Stomach smooth muscle (tissue), 2 donors: ENCODE measurements around the gene MSH3.
"Not testable (repeated sequence)": the region's sequence is repeated elsewhere in the genome, so short reads cannot be mapped to it uniquely, and the experiment has no call there.

Experiments used
- H3K27ac ChIP-seq: one replicate; pipeline ENCODE4 v1.7.0; 2013; ENCODE audit warnings: mild to moderate bottlenecking, low read length, inconsistent platforms
- H3K27me3 ChIP-seq, 2 donors: one replicate each; pipeline ENCODE4 v1.7.0; 2013; ENCODE audit warnings: low read length in 2 of 2; ENCODE audit not compliant: insufficient read depth in 2 of 2, control insufficient read depth in 1 of 2
- H3K36me3 ChIP-seq, 2 donors: one replicate each; pipeline ENCODE4 v1.7.0; 2013; ENCODE audit warnings: low read length in 2 of 2; ENCODE audit not compliant: control insufficient read depth in 2 of 2, insufficient read depth in 2 of 2
- H3K4me1 ChIP-seq: one replicate; pipeline ENCODE4 v1.7.0; 2013; ENCODE audit warnings: low read length; ENCODE audit not compliant: control insufficient read depth, insufficient read depth
- H3K4me3 ChIP-seq, 2 donors: one replicate each; pipeline ENCODE4 v1.7.0; 2013; ENCODE audit warnings: low read length in 2 of 2
- H3K9ac ChIP-seq, 2 donors: one replicate each; pipeline ENCODE4 v1.7.0; 2013; ENCODE audit warnings: low read length in 2 of 2, mild to moderate bottlenecking in 1 of 2
- H3K9me3 ChIP-seq, 2 donors: one replicate each; pipeline ENCODE4 v1.7.0; 2013; ENCODE audit warnings: low read length in 2 of 2; ENCODE audit not compliant: control insufficient read depth in 2 of 2
- donor health status: healthy.
- donor health status: Pancreatic carcinoma.

The MSH3 gene

DNA sequence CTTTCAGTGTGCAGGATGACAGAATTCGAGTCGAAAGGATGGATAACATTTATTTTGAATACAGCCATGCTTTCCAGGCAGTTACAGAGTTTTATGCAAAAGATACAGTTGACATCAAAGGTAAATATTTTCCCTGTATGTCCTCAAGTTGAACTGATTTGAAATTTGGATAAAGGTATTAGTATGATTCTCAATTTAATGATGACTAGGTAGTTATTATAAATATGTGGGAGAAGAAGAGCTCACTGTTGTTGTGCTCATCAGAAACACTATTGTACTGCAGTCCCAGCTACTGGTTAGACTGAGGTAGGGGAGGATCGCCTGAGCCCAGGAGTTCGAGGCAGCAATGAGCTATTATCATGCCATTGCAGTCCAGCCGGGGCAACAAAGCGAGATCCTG lies 71.0 kb downstream of the MSH3 start:
- Histone ChIP-seq H3K27me3 (no peaks in the 10 kb centered on the region), H3K4me1 (no peaks in the 10 kb centered on the region), H3K27ac (no peak overlapping the region), H3K9me3 (no peaks in the 10 kb centered on the region), H3K4me3 (no peak overlapping the region), H3K36me3 (peaks cover 2 to 5% of the 10 kb centered on the region in 2 donors), H3K9ac (no peak overlapping the region)

DNA sequence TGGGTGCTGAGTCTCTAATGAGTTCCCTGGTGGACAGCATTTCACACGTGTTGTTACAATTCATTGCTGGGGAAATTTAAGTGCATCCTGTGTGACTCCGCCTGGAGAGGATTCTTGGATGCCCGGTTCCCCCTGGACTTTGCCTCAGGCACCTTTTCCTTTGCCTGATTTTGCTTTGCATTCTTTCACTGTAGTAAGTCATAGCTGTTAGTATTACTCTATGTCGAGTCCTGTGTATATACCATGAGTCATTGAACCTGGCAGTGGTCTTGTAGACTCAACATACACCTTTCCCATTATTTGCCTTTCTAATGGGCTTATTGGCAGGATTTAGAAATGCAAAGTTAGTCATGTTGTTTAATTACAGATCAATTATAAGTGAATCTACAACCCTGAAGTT lies 82.3 kb downstream of the MSH3 start:
- Histone ChIP-seq H3K36me3 (no peaks in the 10 kb centered on the region), H3K4me3 (no peak overlapping the region), H3K27me3 (no peaks in the 10 kb centered on the region), H3K4me1 (no peaks in the 10 kb centered on the region), H3K9ac (no peak overlapping the region), H3K9me3 (no peaks in the 10 kb centered on the region), H3K27ac (no peak overlapping the region)

DNA sequence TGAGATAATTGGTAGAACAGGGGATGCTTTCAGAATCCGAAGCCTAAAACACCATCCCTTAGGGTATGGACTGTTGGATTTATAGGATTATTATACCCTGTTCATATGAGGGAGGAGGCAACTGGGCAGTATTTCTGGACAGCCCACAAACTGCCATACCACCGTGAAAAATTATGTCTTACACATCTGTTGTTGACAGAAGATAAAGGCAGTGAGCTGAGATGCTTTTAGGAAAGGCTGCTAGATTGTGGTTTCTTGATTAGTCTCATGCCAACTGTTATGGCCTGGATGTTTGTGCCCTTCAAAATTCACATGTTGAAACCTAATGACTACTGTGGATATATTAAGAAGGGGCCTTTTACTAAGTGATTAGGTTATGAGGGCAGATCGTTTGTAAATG lies 84.0 kb downstream of the MSH3 start:
- Histone ChIP-seq H3K4me1 (no peaks in the 10 kb centered on the region), H3K27ac (no peak overlapping the region), H3K36me3 (peaks cover 0 to 6% of the 10 kb centered on the region in 2 donors), H3K9me3 (no peaks in the 10 kb centered on the region), H3K4me3 (no peak overlapping the region), H3K27me3 (no peaks in the 10 kb centered on the region), H3K9ac (no peak overlapping the region)

DNA sequence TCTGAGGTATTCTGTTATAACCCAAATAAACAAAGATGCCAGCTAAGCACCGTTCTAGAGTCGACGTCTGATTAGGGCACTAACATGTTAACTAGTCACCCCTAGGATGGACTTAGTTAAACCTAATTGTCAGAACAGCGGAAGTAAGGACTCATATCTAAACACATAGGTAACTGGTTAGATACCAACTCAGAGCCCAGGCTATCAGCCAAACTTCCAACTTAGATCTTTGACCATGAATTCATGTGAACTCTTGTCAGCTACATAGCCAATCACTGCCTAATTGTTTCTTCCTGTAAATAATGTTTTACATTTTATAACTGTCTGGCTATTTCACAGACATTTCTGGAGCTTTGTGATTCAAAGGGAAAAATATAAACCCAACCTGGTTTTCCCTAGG lies 84.6 kb downstream of the MSH3 start:
- no peak overlapping the region for H3K9ac ChIP-seq
- H3K4me1 ChIP-seq: no peaks in the 10 kb centered on the region
- no peak overlapping the region for H3K4me3 ChIP-seq
- no peaks in the 10 kb centered on the region for H3K9me3 ChIP-seq
- no peak overlapping the region for H3K27ac ChIP-seq
- no peaks in the 10 kb centered on the region for H3K27me3 ChIP-seq
- H3K36me3 ChIP-seq: peaks cover 0 to 6% of the 10 kb centered on the region in 2 donors

DNA sequence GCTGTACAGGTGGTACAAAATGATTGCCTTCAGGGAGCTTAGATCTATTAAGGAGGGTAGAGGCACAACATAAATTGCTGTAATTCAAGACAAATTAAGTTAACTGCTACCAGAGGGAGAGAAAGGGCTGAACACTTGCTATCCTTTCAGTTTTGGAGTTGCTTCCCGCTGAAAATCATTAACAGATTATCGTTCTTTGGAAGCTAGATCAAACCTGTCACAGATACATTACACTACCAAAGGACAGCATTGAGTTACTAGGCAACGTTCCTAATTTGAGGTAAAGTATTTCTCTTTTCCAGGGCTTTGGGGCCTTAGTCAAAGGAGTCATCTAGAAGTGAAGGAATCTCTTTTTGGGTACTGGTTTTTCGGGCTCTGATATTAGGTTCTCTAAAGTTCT lies 85.0 kb downstream of the MSH3 start:
- Histone ChIP-seq H3K27me3 (no peaks in the 10 kb centered on the region), H3K27ac (no peak overlapping the region), H3K9me3 (no peaks in the 10 kb centered on the region), H3K4me3 (no peak overlapping the region), H3K4me1 (no peaks in the 10 kb centered on the region), H3K9ac (no peak overlapping the region), H3K36me3 (peaks cover 0 to 6% of the 10 kb centered on the region in 2 donors)

DNA sequence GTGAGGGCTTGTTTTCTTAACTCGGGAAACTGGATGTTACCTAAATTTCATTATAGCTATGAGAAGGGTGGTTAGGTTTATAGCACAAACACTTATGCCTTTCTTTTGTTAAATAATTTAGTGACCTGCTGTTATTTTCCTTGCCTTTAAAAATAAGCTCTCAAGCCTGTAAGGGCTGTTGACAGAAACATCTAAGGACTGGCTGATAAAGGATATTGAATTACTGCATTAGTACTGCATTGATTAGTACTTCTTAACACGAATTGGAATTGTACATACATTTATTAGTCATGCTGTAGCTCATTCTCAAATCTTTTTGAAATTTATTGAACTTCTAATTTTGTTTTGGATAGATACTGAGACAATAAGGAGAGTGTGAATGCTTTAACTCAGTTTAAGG lies 85.4 kb downstream of the MSH3 start:
- H3K27ac ChIP-seq: no peak overlapping the region
- H3K27me3 ChIP-seq: no peaks in the 10 kb centered on the region
- no peaks in the 10 kb centered on the region for H3K9me3 ChIP-seq
- no peak overlapping the region for H3K4me3 ChIP-seq
- no peak overlapping the region for H3K9ac ChIP-seq
- peaks cover 0 to 9% of the 10 kb centered on the region in 2 donors for H3K36me3 ChIP-seq
- no peaks in the 10 kb centered on the region for H3K4me1 ChIP-seq

DNA sequence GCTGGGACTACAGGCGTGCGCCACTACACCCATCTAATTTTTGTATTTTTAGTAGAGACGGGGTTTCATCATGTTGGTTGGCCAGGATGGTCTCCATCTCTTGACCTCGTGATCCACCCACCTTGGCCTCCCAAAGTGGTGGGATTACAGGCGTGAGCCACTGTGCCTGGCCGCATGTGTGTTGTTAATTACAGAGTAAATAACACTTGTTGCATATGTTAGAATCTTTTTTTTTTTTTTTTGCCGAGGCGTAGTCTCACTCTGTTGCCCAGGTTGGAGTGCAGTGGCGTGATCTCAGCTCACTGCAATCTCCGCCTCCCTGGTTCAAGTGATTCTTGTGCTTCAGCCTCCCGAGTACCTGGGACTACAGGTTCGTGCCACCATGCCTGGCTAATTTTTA lies 86.0 kb downstream of the MSH3 start:
- H3K4me1 ChIP-seq, H3K4me3 ChIP-seq, H3K27me3 ChIP-seq, H3K9ac ChIP-seq, H3K27ac ChIP-seq, H3K9me3 ChIP-seq: not testable (repeated sequence)
- peaks cover 0 to 14% of the 10 kb centered on the region in 2 donors for H3K36me3 ChIP-seq

DNA sequence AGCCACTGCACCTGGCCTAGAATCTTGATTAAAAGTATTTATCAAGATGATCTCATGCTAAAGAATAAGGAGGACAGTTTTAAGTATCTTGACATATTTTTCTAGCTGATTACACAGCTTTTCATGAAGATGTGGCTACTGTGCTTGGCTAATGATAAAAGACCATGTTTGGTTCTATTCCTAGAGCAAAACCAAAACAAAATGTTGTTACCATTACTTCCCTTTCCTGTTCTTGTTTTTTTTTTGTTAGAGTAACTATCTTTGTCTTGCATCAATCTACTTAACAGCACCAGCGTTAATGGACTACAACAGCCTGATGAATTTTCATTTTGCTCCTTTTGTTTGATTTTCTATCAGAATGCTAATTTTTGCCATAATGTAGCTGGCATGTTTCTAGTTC lies 86.5 kb downstream of the MSH3 start:
- Histone ChIP-seq H3K9me3 (no peaks in the 10 kb centered on the region), H3K4me1 (no peaks in the 10 kb centered on the region), H3K27ac (no peak overlapping the region), H3K9ac (no peak overlapping the region), H3K36me3 (peaks cover 0 to 15% of the 10 kb centered on the region in 2 donors), H3K4me3 (no peak overlapping the region), H3K27me3 (no peaks in the 10 kb centered on the region)

DNA sequence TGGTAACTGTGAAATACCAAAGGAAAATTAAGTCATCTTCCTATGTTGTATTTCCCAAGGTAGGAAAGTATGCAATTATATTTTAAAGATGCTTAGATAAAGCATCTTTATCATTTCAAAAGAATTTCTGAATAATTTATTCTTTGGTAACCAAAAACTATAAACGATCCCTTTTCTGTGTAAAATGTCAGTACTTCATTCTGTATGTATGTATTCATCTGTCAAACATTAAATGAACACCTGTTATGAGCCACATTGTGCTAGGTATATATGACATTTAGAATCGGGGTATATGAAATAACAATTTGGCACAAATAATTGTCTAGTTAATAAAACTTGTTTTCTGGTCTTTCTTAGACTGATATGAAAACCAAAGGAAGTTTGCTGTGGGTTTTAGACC lies 89.7 kb downstream of the MSH3 start:
- Histone ChIP-seq H3K9me3 (no peaks in the 10 kb centered on the region), H3K27me3 (no peaks in the 10 kb centered on the region), H3K36me3 (peaks cover 0 to 19% of the 10 kb centered on the region in 2 donors), H3K27ac (no peak overlapping the region), H3K4me3 (no peak overlapping the region), H3K9ac (no peak overlapping the region), H3K4me1 (no peaks in the 10 kb centered on the region)

DNA sequence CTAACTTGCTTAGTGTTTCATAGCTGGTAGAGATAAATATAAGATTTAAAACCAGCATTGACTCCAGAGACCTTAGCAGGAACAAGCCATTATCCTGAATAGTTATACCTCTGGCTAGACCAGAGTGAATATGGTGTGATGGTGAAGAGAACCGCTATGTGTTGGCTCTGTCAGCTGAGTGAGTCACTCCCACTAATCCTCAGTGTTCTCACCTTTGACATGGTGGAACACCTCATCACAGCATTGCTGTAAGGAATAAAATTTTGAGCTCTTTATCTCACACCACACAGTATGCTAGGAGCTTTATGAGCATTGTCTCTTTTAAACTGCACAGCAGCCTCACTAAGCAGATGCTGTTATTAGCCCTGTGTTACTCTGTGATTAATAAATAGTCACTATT lies 91.0 kb downstream of the MSH3 start:
- Histone ChIP-seq H3K4me1 (no peaks in the 10 kb centered on the region), H3K27ac (no peak overlapping the region), H3K36me3 (peaks cover 0 to 19% of the 10 kb centered on the region in 2 donors), H3K27me3 (no peaks in the 10 kb centered on the region), H3K4me3 (no peak overlapping the region), H3K9me3 (no peaks in the 10 kb centered on the region), H3K9ac (no peak overlapping the region)

DNA sequence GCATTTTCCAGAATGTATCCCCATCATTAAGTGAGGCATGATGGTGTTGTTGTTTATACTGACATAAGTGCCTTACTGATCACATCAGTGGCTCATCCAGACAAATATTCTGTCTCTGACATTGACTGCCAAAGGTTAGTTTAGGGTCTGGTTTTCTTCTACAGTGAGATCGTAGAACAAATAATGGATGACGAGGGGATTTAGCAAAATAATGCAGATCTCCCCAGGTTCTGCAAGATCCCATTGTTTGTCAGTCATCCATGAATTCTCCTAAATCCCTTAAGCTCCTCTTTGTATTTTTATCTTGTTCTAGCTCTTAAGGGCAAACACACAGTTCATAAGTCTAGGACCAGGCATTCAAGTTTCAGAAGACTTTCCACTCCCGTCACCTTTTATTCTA lies 93.5 kb downstream of the MSH3 start:
- Histone ChIP-seq H3K9ac (no peak overlapping the region), H3K27me3 (no peaks in the 10 kb centered on the region), H3K4me3 (no peak overlapping the region), H3K27ac (no peak overlapping the region), H3K9me3 (no peaks in the 10 kb centered on the region), H3K4me1 (no peaks in the 10 kb centered on the region), H3K36me3 (peaks cover 0 to 16% of the 10 kb centered on the region in 2 donors)

DNA sequence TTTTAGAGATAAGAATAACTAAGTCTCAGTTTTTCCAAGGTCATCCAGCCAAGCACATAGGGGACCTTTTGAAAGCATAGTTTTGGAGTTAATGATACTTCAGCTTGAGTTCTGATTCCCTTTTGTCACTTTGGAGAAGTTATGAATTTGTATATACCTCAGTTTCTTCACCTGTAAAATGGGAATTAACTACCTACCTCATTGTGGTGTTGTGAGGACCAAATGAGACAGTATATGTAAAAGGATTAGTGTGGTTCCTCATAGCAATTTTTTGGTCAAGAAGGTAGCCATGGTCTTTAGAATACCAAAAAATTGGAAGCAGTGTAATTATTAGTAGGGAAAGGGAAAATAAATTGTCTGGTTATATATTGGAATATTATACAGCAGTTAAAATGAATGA lies 98.0 kb downstream of the MSH3 start:
- H3K27ac ChIP-seq: no peak overlapping the region
- no peak overlapping the region for H3K9ac ChIP-seq
- no peaks in the 10 kb centered on the region for H3K9me3 ChIP-seq
- no peaks in the 10 kb centered on the region for H3K36me3 ChIP-seq
- H3K4me3 ChIP-seq: no peak overlapping the region
- H3K27me3 ChIP-seq: no peaks in the 10 kb centered on the region
- H3K4me1 ChIP-seq: no peaks in the 10 kb centered on the region
